OCI-LY1 (cell line): ENCODE data around the gene FTO.

Experiments
- H2AFZ ChIP-seq: fragments of 200-600 bp; sonication (generic), shearing (Covaris generic); 2 replicates; pipeline ENCODE4 v1.6.0; 2014; ENCODE audit warnings: antibody characterized with exemption, mild to moderate bottlenecking, low read length
- H3F3A ChIP-seq: fragments of 200-600 bp; sonication (generic), shearing (Covaris generic); 2 replicates; pipeline ENCODE4 v1.6.0; 2014; ENCODE audit warnings: mild to moderate bottlenecking, antibody characterized with exemption, low read length, moderate library complexity; ENCODE audit not compliant: insufficient read depth
- H3K27ac ChIP-seq: fragments of 200-600 bp; sonication (generic); 2 replicates; pipeline ENCODE4 v1.5.1; 2014; ENCODE audit warnings: low read length, mixed run types, mild to moderate bottlenecking, low read depth; ENCODE audit not compliant: poor library complexity, severe bottlenecking
- H3K27me3 ChIP-seq: fragments of 200-600 bp; sonication (generic); 2 replicates; pipeline ENCODE4 v1.6.0; 2014; ENCODE audit warnings: antibody characterized with exemption, mild to moderate bottlenecking, low read length, moderate library complexity; ENCODE audit not compliant: insufficient read depth
- H3K36me3 ChIP-seq: fragments of 200-600 bp; sonication (generic); 2 replicates; pipeline ENCODE4 v1.6.1; 2014; ENCODE audit warnings: mild to moderate bottlenecking, antibody characterized with exemption, low read length, moderate library complexity, mixed read lengths; ENCODE audit not compliant: insufficient read depth
- H3K4me1 ChIP-seq: fragments of 200-600 bp; sonication (generic); 2 replicates; pipeline ENCODE4 v1.5.1; 2014; ENCODE audit warnings: mild to moderate bottlenecking, low read length, moderate library complexity; ENCODE audit not compliant: insufficient read depth, severe bottlenecking
- H3K4me2 ChIP-seq: fragments of 200-600 bp; sonication (generic), shearing (Covaris generic); 2 replicates; pipeline ENCODE4 v1.6.1; 2014; ENCODE audit warnings: low read length
- H3K4me3 ChIP-seq: fragments of 200-600 bp; sonication (generic); 2 replicates; pipeline ENCODE4 v1.5.1; 2014; ENCODE audit warnings: low read length, low read depth, mild to moderate bottlenecking, mixed read lengths; ENCODE audit not compliant: poor library complexity, severe bottlenecking
- H3K79me2 ChIP-seq: fragments of 200-600 bp; shearing (Covaris generic); 2 replicates; pipeline ENCODE4 v1.6.1; 2016; ENCODE audit warnings: mixed run types, low read length, mixed read lengths; ENCODE audit not compliant: insufficient read depth
- H3K9ac ChIP-seq: fragments of 200-600 bp; sonication (generic), shearing (Covaris generic); 2 replicates; pipeline ENCODE4 v1.6.1; 2014; ENCODE audit warnings: mild to moderate bottlenecking, low read length, mixed read lengths
- H3K9me2 ChIP-seq: fragments of 200-600 bp; sonication (generic), shearing (Covaris generic); 2 replicates; pipeline ENCODE4 v1.6.1; 2014; ENCODE audit warnings: low read depth, mild to moderate bottlenecking, low read length, mixed read lengths
- H3K9me3 ChIP-seq: fragments of 200-600 bp; shearing (Covaris generic); 2 replicates; pipeline ENCODE4 v1.6.1; 2014; ENCODE audit warnings: low read length, mixed read lengths
- H4K20me1 ChIP-seq: fragments of 200-600 bp; sonication (generic), shearing (Covaris generic); 2 replicates; pipeline ENCODE4 v1.6.0; 2016; ENCODE audit warnings: mild to moderate bottlenecking, low read length; ENCODE audit not compliant: insufficient read depth
- EZH2 ChIP-seq: fragments of 200-600 bp; sonication (generic), shearing (Covaris generic); IDR thresholded peaks from 2 replicates; pipeline ENCODE4 v1.8.0; 2017; ENCODE audit warnings: borderline replicate concordance, mixed run types, mild to moderate bottlenecking, antibody characterized with exemption, low read length, moderate library complexity, mixed read lengths
- TF ChIP-seq, protein P1 (sequence below): fragments of 200-600 bp; sonication (generic), shearing (Covaris generic); IDR thresholded peaks from 2 replicates; pipeline ENCODE4 v1.5.1; 2017; ENCODE audit warnings: mild to moderate bottlenecking, antibody characterized with exemption, low read length, moderate library complexity, mixed read lengths

FTO gene

GRCh38 chr16:53982631-53983042, 278.7 kb downstream of the FTO start:
- no peak overlapping the region for H2AFZ ChIP-seq
- TF ChIP-seq, protein P1, sequence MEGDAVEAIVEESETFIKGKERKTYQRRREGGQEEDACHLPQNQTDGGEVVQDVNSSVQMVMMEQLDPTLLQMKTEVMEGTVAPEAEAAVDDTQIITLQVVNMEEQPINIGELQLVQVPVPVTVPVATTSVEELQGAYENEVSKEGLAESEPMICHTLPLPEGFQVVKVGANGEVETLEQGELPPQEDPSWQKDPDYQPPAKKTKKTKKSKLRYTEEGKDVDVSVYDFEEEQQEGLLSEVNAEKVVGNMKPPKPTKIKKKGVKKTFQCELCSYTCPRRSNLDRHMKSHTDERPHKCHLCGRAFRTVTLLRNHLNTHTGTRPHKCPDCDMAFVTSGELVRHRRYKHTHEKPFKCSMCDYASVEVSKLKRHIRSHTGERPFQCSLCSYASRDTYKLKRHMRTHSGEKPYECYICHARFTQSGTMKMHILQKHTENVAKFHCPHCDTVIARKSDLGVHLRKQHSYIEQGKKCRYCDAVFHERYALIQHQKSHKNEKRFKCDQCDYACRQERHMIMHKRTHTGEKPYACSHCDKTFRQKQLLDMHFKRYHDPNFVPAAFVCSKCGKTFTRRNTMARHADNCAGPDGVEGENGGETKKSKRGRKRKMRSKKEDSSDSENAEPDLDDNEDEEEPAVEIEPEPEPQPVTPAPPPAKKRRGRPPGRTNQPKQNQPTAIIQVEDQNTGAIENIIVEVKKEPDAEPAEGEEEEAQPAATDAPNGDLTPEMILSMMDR, result no peak
- no peak for TF ChIP-seq EZH2
- H3K4me2 ChIP-seq, result no peak overlapping the region
- no peaks in the 10 kb centered on the region for H3F3A ChIP-seq
- H3K27me3 ChIP-seq, result no peaks in the 10 kb centered on the region
- no peaks in the 10 kb centered on the region for H4K20me1 ChIP-seq
- no peaks in the 10 kb centered on the region for H3K9me3 ChIP-seq
- H3K4me1 ChIP-seq, result no peaks in the 10 kb centered on the region
- H3K9ac ChIP-seq, result no peak overlapping the region
- H3K79me2 ChIP-seq, result no peaks in the 10 kb centered on the region
- H3K9me2 ChIP-seq, result no peaks in the 10 kb centered on the region
- no peak overlapping the region for H3K4me3 ChIP-seq
- H3K27ac ChIP-seq, result no peak overlapping the region
- H3K36me3 ChIP-seq, result no peaks in the 10 kb centered on the region

GRCh38 chr16:53984936-53985335, 281.0 kb downstream of the FTO start:
- H3K9me2 ChIP-seq, result no peaks in the 10 kb centered on the region
- H3K9ac ChIP-seq, result no peak overlapping the region
- H3F3A ChIP-seq, result no peaks in the 10 kb centered on the region
- no peaks in the 10 kb centered on the region for H3K79me2 ChIP-seq
- H4K20me1 ChIP-seq, result no peaks in the 10 kb centered on the region
- H3K27me3 ChIP-seq, result no peaks in the 10 kb centered on the region
- TF ChIP-seq, protein P1, result no peak
- no peak for TF ChIP-seq EZH2
- no peak overlapping the region for H2AFZ ChIP-seq
- no peaks in the 10 kb centered on the region for H3K4me1 ChIP-seq
- no peaks in the 10 kb centered on the region for H3K36me3 ChIP-seq
- no peak overlapping the region for H3K27ac ChIP-seq
- H3K4me3 ChIP-seq, result no peak overlapping the region
- no peaks in the 10 kb centered on the region for H3K9me3 ChIP-seq
- no peak overlapping the region for H3K4me2 ChIP-seq

GRCh38 chr16:53985861-53986260, 281.9 kb downstream of the FTO start:
- Histone ChIP-seq H3K9ac (no peak overlapping the region), H4K20me1 (no peaks in the 10 kb centered on the region), H2AFZ (no peak overlapping the region), H3K4me1 (no peaks in the 10 kb centered on the region), H3K79me2 (no peaks in the 10 kb centered on the region), H3F3A (no peaks in the 10 kb centered on the region), H3K9me3 (no peaks in the 10 kb centered on the region), H3K9me2 (no peaks in the 10 kb centered on the region), H3K27me3 (no peaks in the 10 kb centered on the region), H3K27ac (no peak overlapping the region), H3K4me2 (no peak overlapping the region), H3K4me3 (no peak overlapping the region), H3K36me3 (no peaks in the 10 kb centered on the region)
- TF ChIP-seq, protein P1, result no peak
- TF ChIP-seq EZH2, result no peak
